ENCODE measurements around the gene ZNF202.

- no peak for TF ChIP-seq EZH2phosphoT487 (IDR thresholded peaks at IDR 0.05; ENCODE audit: insufficient read depth, low read depth)
- TF ChIP-seq EZH2 (IDR thresholded peaks at IDR 0.05; ENCODE audit: insufficient read depth, poor library complexity, severe bottlenecking), result no peak
Observed at GRCh38 chr11:123718063-123718462, 23.4 kb downstream of the ZNF202 start.
